GM21529 (cell line): ENCODE results near the gene MYO10.
"Not testable (repeated sequence)": the region's sequence is repeated elsewhere in the genome, so short reads cannot be mapped to it uniquely, and the experiment has no call there.

Source experiments
- ATAC-seq: cut with Tn5 transposase; IDR thresholded peaks from one replicate; pipeline ENCODE4 v1.9.1; 2021; ENCODE audit not compliant: unreplicated experiment

The MYO10 gene

DNA sequence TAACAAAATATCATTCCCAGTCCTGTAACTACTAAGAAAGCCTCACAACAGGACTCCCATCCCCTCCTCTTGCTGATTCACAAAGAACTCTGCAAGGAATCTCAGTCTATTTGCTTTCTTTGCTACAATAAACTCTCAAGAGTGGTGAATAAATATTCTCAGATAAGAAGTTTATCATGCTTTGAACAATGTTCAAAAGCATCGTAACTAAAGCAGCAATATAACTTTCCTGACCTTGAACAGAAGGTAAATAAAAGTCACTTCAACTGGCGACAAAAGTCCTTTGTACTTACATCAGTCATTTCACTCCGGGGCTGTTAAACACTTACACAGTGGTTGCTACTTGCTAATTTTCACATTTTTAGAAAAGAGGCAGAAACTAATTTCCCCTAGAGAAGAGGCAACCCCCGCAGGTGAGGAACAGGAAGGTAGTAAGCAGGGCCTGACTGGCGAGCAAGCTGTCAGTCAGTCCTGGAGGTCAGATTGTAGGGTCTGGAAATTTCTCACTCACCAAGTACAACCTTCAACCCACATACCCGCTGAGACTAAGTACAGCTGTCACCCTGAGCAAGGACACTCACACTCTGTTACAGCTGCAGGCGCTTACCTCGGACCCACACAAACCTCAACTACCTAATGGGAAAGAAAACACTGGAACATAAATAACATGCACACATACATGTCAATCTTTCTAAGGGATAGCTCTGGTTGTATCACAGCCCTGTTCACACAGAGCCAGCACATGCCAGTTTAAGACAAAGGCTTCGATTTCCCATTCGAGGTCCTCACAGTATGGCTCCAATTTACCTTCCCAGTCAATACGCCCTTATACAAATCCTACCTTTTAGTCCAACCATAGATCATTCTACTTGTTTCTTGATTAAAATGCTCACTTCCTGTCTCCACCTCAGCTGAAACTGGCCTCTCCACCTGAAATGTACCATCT lies 214.7 kb downstream of the MYO10 start:
- no peak for ATAC-seq

DNA sequence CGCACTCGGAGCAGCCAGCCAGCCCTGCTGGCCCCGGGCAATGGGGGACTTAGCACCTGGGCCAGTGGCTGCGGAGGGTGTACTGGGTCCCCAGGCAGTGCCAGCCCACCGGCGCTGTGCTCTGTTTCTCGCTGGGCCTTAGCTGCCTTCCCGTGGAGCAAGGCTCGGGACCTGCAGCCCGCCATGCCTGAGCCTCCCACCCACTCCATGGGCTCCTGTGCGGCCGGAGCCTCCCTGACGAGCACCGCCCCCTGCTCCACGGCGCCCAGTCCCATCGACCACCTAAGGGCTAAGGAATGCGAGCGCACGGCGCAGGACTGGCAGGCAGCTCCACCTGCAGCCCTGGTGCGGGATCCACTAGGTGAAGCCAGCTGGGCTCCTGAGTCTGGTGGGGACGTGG lies 218.1 kb downstream of the MYO10 start:
- ATAC-seq, result not testable (repeated sequence)

DNA sequence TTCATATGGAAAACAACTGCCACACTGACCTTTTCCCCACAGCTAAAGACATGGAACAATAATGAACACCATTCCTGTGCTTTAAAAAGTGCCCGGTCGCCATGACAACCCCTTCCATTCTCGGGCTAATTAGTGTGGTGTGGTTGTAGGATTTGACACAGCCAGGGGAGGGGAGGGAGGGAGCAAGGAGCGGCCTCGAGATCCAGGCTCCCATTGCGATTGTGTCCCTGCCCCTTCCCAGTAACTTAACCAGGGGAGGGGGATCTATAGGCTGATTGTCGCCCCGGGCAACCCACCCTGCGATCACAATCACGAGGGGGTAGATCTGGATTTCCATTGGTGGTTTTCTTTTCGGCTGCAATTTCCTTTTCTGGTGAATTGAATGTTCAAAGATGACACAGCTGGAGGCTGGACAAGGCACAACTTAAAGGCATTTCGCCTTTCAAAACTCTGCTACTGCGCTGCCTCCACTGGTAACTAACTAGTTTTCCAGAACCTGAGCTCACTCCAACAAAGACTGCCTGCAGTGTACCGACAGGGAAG lies 222.6 kb downstream of the MYO10 start:
- ATAC-seq, result no peak

- ATAC-seq, result no peak
Observed at GRCh38 chr5:16712620-16713019, 223.5 kb downstream of the MYO10 start.

GRCh38 chr5:16712178-16712577 lies 223.9 kb downstream of the MYO10 start:
- ATAC-seq, result no peak

GRCh38 chr5:16709691-16710433 lies 226.2 kb downstream of the MYO10 start:
- no peak for ATAC-seq

DNA sequence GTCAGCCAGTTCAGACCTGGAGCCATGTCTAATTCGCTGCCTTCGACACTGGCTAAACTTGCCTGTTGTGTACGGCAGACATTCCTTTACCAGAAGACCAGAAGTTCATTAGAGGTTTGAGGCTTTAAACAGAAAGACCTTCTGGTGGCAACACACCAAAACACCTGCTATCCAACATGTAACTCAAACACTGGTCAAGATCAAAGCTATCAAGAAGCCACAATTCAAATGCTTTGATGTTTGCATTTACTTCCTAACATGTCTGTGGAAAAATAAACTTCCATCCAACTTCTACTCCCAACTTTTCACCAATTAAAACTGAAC lies 228.3 kb downstream of the MYO10 start:
- no peak for ATAC-seq

- no peak for ATAC-seq
Observed at GRCh38 chr5:16707168-16707868, 228.8 kb downstream of the MYO10 start.

- no peak for ATAC-seq
Observed at GRCh38 chr5:16704945-16705344, 231.1 kb downstream of the MYO10 start.

GRCh38 chr5:16702964-16703363 lies 233.1 kb downstream of the MYO10 start:
- no peak for ATAC-seq

- ATAC-seq, result no peak
Observed at GRCh38 chr5:16701134-16702099, 234.7 kb downstream of the MYO10 start.

DNA sequence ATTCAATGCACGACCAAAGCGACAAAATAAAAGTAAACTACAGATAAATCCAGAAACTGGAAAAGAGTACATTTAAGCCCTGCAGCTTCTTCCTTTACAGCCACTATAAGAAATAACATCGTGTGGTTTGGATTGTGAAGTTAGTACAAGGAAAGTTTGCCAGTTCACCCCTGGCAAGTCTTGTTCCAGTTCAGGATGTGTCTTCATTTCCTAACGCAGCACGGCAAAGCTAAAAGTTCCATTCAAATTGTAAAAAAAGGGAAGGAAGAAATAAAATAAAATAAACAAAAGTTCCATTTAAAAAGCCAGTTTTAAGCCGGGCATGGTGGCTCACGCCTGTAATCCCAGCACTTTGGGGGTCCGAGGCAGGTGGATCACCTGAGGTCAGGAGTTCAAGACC lies 236.0 kb downstream of the MYO10 start:
- ATAC-seq, result no peak

- ATAC-seq, result no peak
Observed at GRCh38 chr5:16695779-16696178, 240.3 kb downstream of the MYO10 start.

DNA sequence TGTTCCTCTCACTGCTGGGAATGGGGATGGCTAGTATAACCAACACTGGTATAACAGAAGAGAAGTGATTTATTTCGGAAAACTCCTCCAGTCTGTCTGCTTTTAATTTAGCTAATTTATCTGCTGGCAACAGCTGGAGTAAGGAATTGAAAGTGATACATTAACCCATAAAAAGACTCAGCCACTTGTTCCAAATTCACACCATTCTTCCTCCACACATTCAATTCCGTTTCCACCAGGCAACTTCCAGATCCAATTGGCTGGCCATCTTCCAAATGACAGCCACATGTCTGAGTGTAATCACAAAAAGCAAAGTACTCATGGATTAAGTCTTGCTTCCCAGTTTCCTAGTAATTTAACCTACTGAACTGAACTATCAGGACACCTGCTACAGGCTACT lies 242.2 kb downstream of the MYO10 start:
- no peak for ATAC-seq

- no peak for ATAC-seq
Observed at GRCh38 chr5:16691731-16692130, 244.4 kb downstream of the MYO10 start.

- ATAC-seq, result peak; percentile 82
Observed at GRCh38 chr5:16690243-16690852, 245.7 kb downstream of the MYO10 start.

DNA sequence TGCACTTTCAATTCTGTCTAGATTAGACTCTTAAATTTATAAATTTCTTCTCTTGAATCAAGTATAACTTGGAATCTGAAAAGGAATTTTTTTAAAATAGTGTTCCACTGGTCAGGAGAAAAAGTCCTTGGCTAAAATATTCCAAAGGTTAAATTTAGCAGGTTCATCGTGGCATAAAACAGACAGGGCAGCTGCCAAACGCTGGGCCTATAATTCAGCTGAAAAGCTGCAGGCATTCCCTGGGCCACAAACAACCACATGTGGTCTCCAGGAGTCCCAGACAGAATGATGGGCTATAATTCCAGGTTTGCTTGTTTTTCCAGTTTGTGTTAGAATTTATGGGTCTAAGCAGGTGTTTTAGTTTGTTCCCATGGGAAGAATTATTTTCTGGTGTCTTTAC lies 248.2 kb downstream of the MYO10 start:
- no peak for ATAC-seq

DNA sequence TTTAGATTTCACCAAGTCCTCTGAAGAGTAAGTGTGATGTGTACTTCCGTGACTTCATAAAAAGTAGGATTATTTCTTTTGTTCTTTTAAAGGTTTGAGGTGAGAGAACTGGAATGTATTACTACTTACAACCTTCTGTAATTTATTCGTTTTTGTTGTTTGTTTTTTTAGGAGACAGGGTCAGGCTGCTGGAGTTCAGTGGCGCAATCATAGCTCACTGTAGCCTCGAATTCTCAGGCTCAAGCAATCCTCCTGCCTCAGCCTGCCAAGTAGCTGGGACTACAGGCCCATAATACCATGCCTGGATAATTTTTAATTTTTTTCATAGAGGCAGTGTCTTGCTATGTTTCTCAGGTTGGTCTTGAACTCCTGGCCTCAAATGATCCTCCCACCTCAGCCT lies 251.0 kb downstream of the MYO10 start:
- no peak for ATAC-seq

DNA sequence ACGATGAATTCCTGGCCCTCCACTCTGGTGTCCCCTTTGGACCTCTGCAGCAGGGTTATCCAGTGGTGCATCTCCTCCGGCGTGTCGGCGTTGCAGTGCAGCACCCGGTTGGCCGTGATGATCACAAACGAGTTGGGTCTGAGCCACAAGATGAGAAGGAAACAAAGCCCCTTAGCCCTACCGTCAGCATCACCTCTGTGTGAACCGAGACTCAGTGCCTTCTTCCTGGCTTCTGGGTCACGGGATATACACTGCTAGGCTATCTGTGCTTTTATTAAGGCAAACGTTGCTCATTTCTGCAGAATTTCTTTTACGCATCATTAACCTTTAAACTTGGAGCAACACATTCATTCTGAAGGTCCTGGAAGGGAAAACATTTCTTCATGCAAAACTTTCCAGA lies 254.2 kb downstream of the MYO10 start:
- no peak for ATAC-seq

- ATAC-seq, result no peak
Observed at GRCh38 chr5:16679863-16680262, 256.2 kb downstream of the MYO10 start.
